GM21526 (cell line): Measurements from ENCODE around the gene CCL8.

Source experiments
- ATAC-seq: cut with Tn5 transposase; IDR thresholded peaks from one replicate; pipeline ENCODE4 v1.9.1; 2021; ENCODE audit warnings: moderate library complexity; ENCODE audit not compliant: unreplicated experiment, low FRiP score

The CCL8 gene

GRCh38 chr17:34319039-34319483 is at the start of gene CCL8:
Gene CCL8, plus strand, starts transcription at chr17:34319435. Its CDS starts 67 bp downstream, at chr17:34319502.
- no peak for ATAC-seq

- ATAC-seq: no peak
Observed at GRCh38 chr17:34269969-34270368, 49.3 kb upstream of the CCL8 start, which contains the start of gene CCL7. Gene CCL7, plus strand, starts transcription at chr17:34270221. Its CDS starts 70 bp downstream, at chr17:34270291.

- no peak for ATAC-seq
Observed at GRCh38 chr17:34275881-34276280, 43.4 kb upstream of the CCL8 start.

GRCh38 chr17:34276826-34277225 is 42.4 kb upstream of the CCL8 start:
- no peak for ATAC-seq

- no peak for ATAC-seq
Observed at GRCh38 chr17:34283571-34283970, 35.7 kb upstream of the CCL8 start.

GRCh38 chr17:34285286-34285792 is 33.9 kb upstream of the CCL8 start, which contains the start of gene CCL11:
Gene CCL11, plus strand, starts transcription at chr17:34285742. Its CDS starts 67 bp downstream, at chr17:34285809.
- ATAC-seq: no peak

GRCh38 chr17:34287875-34288274 is 31.4 kb upstream of the CCL8 start:
- ATAC-seq: no peak

- no peak for ATAC-seq
Observed at GRCh38 chr17:34290586-34290985, 28.6 kb upstream of the CCL8 start.

- no peak for ATAC-seq
Observed at GRCh38 chr17:34291721-34292348, 27.4 kb upstream of the CCL8 start.

- no peak for ATAC-seq
Observed at GRCh38 chr17:34299027-34299426, 20.2 kb upstream of the CCL8 start.

GRCh38 chr17:34299956-34300577 is 19.2 kb upstream of the CCL8 start:
- ATAC-seq: no peak

- ATAC-seq: no peak
Observed at GRCh38 chr17:34300652-34301370, 18.4 kb upstream of the CCL8 start.

- no peak for ATAC-seq
Observed at GRCh38 chr17:34301986-34302385, 17.2 kb upstream of the CCL8 start.

- ATAC-seq: no peak
Observed at GRCh38 chr17:34302636-34303035, 16.6 kb upstream of the CCL8 start.

- ATAC-seq: no peak
Observed at GRCh38 chr17:34303606-34304005, 15.6 kb upstream of the CCL8 start.

GRCh38 chr17:34305061-34305460 is 14.2 kb upstream of the CCL8 start:
- no peak for ATAC-seq

- ATAC-seq: no peak
Observed at GRCh38 chr17:34305606-34306005, 13.6 kb upstream of the CCL8 start.

- ATAC-seq: no peak
Observed at GRCh38 chr17:34306466-34306865, 12.8 kb upstream of the CCL8 start.

- ATAC-seq: no peak
Observed at GRCh38 chr17:34307110-34307509, 12.1 kb upstream of the CCL8 start.

- no peak for ATAC-seq
Observed at GRCh38 chr17:34308371-34308770, 10.9 kb upstream of the CCL8 start.

GRCh38 chr17:34311291-34311690 is 7.9 kb upstream of the CCL8 start:
- no peak for ATAC-seq
